PC-3 (cell line): ENCODE results near the gene SERPING1. TPM values are rescaled to one million over a fixed set of nuclear protein-coding genes. Genes with fewer than 3 reads are reported as not detected.

Source experiments
- ATAC-seq: fragments of 200-7000 bp; cut with Tn5 transposase; 2 replicates; pipeline ENCODE4 v1.9.1; 2020; ENCODE audit warnings: mild to moderate bottlenecking, moderate library complexity
- Bru-seq: library from RNA; stranded (reverse); fragments of 400-500 nt; gene quantifications from one replicate; lab custom pipeline; 2021; lab: Mats Ljungman, UMichigan
- BruChase-seq, 2 experiments: library from RNA; stranded (reverse); fragments of 400-500 nt; gene quantifications; one replicate each; lab custom pipeline; 2021; lab: Mats Ljungman, UMichigan
- BruUV-seq: library from RNA; stranded (reverse); fragments of 400-500 nt; replicated peaks from 2 replicates; lab custom pipeline; 2021; lab: Mats Ljungman, UMichigan
- CTCF ChIA-PET: fragments of 300-600 bp; sonication (Branson Sonifier 250); formaldehyde crosslinking; loops from one replicate; lab custom pipeline; 2022; ENCODE audit warnings: antibody characterized with exemption; lab: Charles Lee
- POLR2A ChIA-PET: fragments of 300-600 bp; sonication (Branson Sonifier 250); formaldehyde crosslinking; loops from one replicate; lab custom pipeline; 2022; ENCODE audit warnings: antibody characterized with exemption; ENCODE audit not compliant: unreplicated experiment; lab: Charles Lee
- DNase-seq: peaks from one replicate; pipeline ENCODE4 v3.0.0-alpha.2; 2015
- H2AFZ ChIP-seq: fragments of 300-600 bp; sonication (generic); 2 replicates; pipeline ENCODE4 v1.6.0; 2016; ENCODE audit warnings: antibody characterized with exemption, low read length
- H3F3A ChIP-seq: fragments of 300-600 bp; sonication (generic); one replicate; pipeline ENCODE4 v1.6.0; 2017; ENCODE audit warnings: antibody characterized with exemption, low read length, control low read depth, mild to moderate bottlenecking; ENCODE audit not compliant: unreplicated experiment
- H3K27ac ChIP-seq: fragments of 300-600 bp; sonication (generic); 2 replicates; pipeline ENCODE4 v1.5.1; 2016; ENCODE audit warnings: mild to moderate bottlenecking, low read length
- H3K27me3 ChIP-seq: fragments of 300-600 bp; sonication (generic); 2 replicates; pipeline ENCODE4 v1.6.1; 2016; ENCODE audit warnings: low read length, mixed read lengths
- H3K36me3 ChIP-seq: fragments of 300-600 bp; sonication (generic); 2 replicates; pipeline ENCODE4 v1.6.1; 2016; ENCODE audit warnings: low read depth, mixed run types, low read length, mixed read lengths
- H3K4me1 ChIP-seq: fragments of 300-600 bp; sonication (generic); 2 replicates; pipeline ENCODE4 v1.5.1; 2016; ENCODE audit warnings: low read length; ENCODE audit not compliant: insufficient read depth
- H3K4me2 ChIP-seq: fragments of 300-600 bp; sonication (generic); 2 replicates; pipeline ENCODE4 v1.6.0; 2016; ENCODE audit warnings: low read length
- H3K4me3 ChIP-seq: fragments of 300-600 bp; sonication (generic); 2 replicates; pipeline ENCODE4 v1.5.1; 2016; ENCODE audit warnings: mild to moderate bottlenecking, low read length, mixed read lengths
- H3K79me2 ChIP-seq: fragments of 300-600 bp; sonication (generic); 2 replicates; pipeline ENCODE4 v1.6.1; 2017; ENCODE audit warnings: low read length, mixed read lengths
- H3K9ac ChIP-seq: fragments of 300-600 bp; sonication (generic); 2 replicates; pipeline ENCODE4 v1.6.0; 2016; ENCODE audit warnings: mild to moderate bottlenecking, low read length
- H3K9me2 ChIP-seq: fragments of 300-600 bp; sonication (generic); replicated peaks from 2 replicates; pipeline ENCODE4 v1.6.1; 2016; ENCODE audit warnings: mixed run types, low read length, mixed read lengths
- H3K9me3 ChIP-seq: fragments of 300-600 bp; sonication (generic); 2 replicates; pipeline ENCODE4 v1.6.1; 2016; ENCODE audit warnings: low read length, mixed read lengths
- H4K20me1 ChIP-seq: fragments of 300-600 bp; sonication (generic); 2 replicates; pipeline ENCODE4 v1.6.1; 2016; ENCODE audit warnings: low read length, mixed read lengths
- EZH2 ChIP-seq: fragments of 300-600 bp; sonication (generic); IDR thresholded peaks from one replicate; pipeline ENCODE4 v1.6.1; 2017; ENCODE audit warnings: antibody characterized with exemption, mild to moderate bottlenecking, low read length; ENCODE audit not compliant: unreplicated experiment
- EZH2phosphoT487 ChIP-seq: fragments of 300-600 bp; sonication (generic); IDR thresholded peaks from 2 replicates; pipeline ENCODE4 v1.6.1; 2018; ENCODE audit warnings: mild to moderate bottlenecking, antibody characterized with exemption, low read length, borderline replicate concordance
- intact Hi-C: fragments of 100-400 bp; cut with micrococcal nuclease; formaldehyde crosslinking; loops from 2 replicates; pipeline ENCODE4 v1.9.0; 2023
- long read RNA-seq: library from polyadenylated mRNA; unstranded; transcript quantifications from one replicate; pipeline ENCODE4 v2.0.0, GENCODE V29; 2021; ENCODE audit not compliant: unreplicated experiment
- total RNA-seq: library from RNA; depleted of rRNA; stranded (reverse); fragments of >200 nt; gene quantifications from 2 replicates; pipeline ENCODE4 v1.2.3, GENCODE V29; 2014; rRNA removed
- TF ChIP-seq, protein P1 (sequence below): fragments of 300-600 bp; sonication (generic); conservative IDR thresholded peaks from 2 replicates; pipeline ENCODE4 v1.5.1; 2017; ENCODE audit warnings: antibody characterized with exemption, low read depth, mild to moderate bottlenecking, low read length

Gene SERPING1
- total RNA-seq (not detected in 2 replicates), Bru-seq, nascent RNA (percentile 5 among the genes with signal in this experiment), BruChase-seq, experiment 1, labeled RNA remaining after a 6-hour chase (not detected), BruChase-seq, experiment 2, labeled RNA remaining after a 2-hour chase (not detected)
- long read RNA-seq = 0 reads

- Histone ChIP-seq H3K4me3 (no peak within 1 kb of the TSS), H3K9ac (no peak within 1 kb of the TSS), H3K9me2 (no peaks in the 10 kb centered on the region), H3K4me1 (no peaks in the 10 kb centered on the region), H3K4me2 (no peak within 1 kb of the TSS), H3F3A (no peaks in the 10 kb centered on the region), H3K9me3 (no peaks in the 10 kb centered on the region), H3K27me3 (peaks cover 62% of the 10 kb centered on the region), H2AFZ (no peak within 1 kb of the TSS), H3K36me3 (no peaks in the 10 kb centered on the region), H3K27ac (no peak within 1 kb of the TSS), H3K79me2 (no peaks in the 10 kb centered on the region), H4K20me1 (no peaks in the 10 kb centered on the region)
- intact Hi-C loops = no loop called here
- ChIA-PET POLR2A (no interaction called here), CTCF (no interaction called here)
- DNase-seq = no peak
- no peak for TF ChIP-seq EZH2phosphoT487
- TF ChIP-seq EZH2 = no peak
- TF ChIP-seq, protein P1, sequence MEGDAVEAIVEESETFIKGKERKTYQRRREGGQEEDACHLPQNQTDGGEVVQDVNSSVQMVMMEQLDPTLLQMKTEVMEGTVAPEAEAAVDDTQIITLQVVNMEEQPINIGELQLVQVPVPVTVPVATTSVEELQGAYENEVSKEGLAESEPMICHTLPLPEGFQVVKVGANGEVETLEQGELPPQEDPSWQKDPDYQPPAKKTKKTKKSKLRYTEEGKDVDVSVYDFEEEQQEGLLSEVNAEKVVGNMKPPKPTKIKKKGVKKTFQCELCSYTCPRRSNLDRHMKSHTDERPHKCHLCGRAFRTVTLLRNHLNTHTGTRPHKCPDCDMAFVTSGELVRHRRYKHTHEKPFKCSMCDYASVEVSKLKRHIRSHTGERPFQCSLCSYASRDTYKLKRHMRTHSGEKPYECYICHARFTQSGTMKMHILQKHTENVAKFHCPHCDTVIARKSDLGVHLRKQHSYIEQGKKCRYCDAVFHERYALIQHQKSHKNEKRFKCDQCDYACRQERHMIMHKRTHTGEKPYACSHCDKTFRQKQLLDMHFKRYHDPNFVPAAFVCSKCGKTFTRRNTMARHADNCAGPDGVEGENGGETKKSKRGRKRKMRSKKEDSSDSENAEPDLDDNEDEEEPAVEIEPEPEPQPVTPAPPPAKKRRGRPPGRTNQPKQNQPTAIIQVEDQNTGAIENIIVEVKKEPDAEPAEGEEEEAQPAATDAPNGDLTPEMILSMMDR = no peak
- no TSS peak for BruUV-seq
- ATAC-seq = no peak
These were observed at the start of gene SERPING1 for GRCh38 chr11:57597461-57597915. Gene SERPING1 (plus strand): TSS chr11:57597685. CDS start chr11:57598271, 586 bp downstream.

- no peaks in the 10 kb centered on the region for H3K79me2 ChIP-seq
- CTCF ChIA-PET = no interaction called here
- DNase-seq (no peak), ATAC-seq (no peak)
- no peaks in the 10 kb centered on the region for H3K9me2 ChIP-seq
- H3K4me3 ChIP-seq = no peak overlapping the region
- no peak overlapping the region for H3K9ac ChIP-seq
- no peak overlapping the region for H2AFZ ChIP-seq
- H3K27ac ChIP-seq = no peak overlapping the region
- H3K27me3 ChIP-seq = no peaks in the 10 kb centered on the region
- H3K4me2 ChIP-seq = no peak overlapping the region
- intact Hi-C loops = no loop called here
- no peaks in the 10 kb centered on the region for H3K36me3 ChIP-seq
- H3K9me3 ChIP-seq = no peaks in the 10 kb centered on the region
- TF ChIP-seq EZH2 (no peak), EZH2phosphoT487 (no peak)
- TF ChIP-seq, protein P1 = no peak
- BruUV-seq = no TSS peak
- POLR2A ChIA-PET = no interaction called here
- no peaks in the 10 kb centered on the region for H4K20me1 ChIP-seq
- no peaks in the 10 kb centered on the region for H3F3A ChIP-seq
- H3K4me1 ChIP-seq = no peaks in the 10 kb centered on the region
These were observed 49.6 kb upstream of the SERPING1 start for GRCh38 chr11:57547854-57548377.

DNA sequence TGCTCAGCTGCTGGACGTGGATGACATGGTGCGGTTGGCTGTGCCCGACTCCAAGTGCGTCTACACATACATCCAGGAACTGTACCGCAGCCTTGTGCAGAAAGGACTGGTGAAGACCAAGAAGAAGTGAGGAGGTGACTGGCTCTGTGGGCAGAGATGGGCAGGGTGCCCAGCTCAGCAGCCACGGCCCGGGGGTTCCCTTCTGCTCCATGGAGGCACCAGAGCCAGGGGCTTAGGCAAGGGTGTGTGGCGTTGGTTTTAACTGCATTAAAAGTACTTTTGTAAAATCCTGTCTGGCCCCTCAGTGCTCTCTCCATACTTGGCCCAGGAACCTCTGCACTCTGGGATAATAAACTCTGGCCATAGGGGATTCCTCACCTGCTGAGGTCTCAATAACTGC lies 47.5 kb upstream of the SERPING1 start:
- intact Hi-C loops = no loop called here
- DNase-seq (no peak), ATAC-seq (no peak)
- no peak overlapping the region for H3K27ac ChIP-seq
- H3F3A ChIP-seq = no peaks in the 10 kb centered on the region
- POLR2A ChIA-PET = no interaction called here
- no TSS peak for BruUV-seq
- H3K4me3 ChIP-seq = no peak overlapping the region
- H4K20me1 ChIP-seq = no peaks in the 10 kb centered on the region
- CTCF ChIA-PET = no interaction called here
- H3K36me3 ChIP-seq = no peaks in the 10 kb centered on the region
- H3K9me3 ChIP-seq = no peaks in the 10 kb centered on the region
- H3K27me3 ChIP-seq = no peaks in the 10 kb centered on the region
- H3K4me1 ChIP-seq = no peaks in the 10 kb centered on the region
- no peak overlapping the region for H3K4me2 ChIP-seq
- H3K9ac ChIP-seq = no peak overlapping the region
- no peak overlapping the region for H2AFZ ChIP-seq
- H3K79me2 ChIP-seq = no peaks in the 10 kb centered on the region
- TF ChIP-seq, protein P1 = no peak
- H3K9me2 ChIP-seq = no peaks in the 10 kb centered on the region
